WERI-Rb-1 (cell line): ENCODE results near the gene OPN1SW.

ENCODE experiments used
- DNase-seq: peaks from one replicate; pipeline ENCODE4 v3.0.0-alpha.2; 2020
- H3K27ac ChIP-seq: fragments of 250-450 bp; sonication (Bioruptor Pico); 2 replicates; pipeline ENCODE4 v1.5.1; 2020; ENCODE audit warnings: mild to moderate bottlenecking, moderate library complexity
- H3K27me3 ChIP-seq: fragments of 250-450 bp; sonication (Bioruptor Pico); 2 replicates; pipeline ENCODE4 v1.5.1; 2021; ENCODE audit warnings: mild to moderate bottlenecking, low read depth, moderate library complexity; ENCODE audit not compliant: insufficient read depth, severe bottlenecking
- H3K36me3 ChIP-seq: fragments of 250-450 bp; sonication (Bioruptor Pico); 2 replicates; pipeline ENCODE4 v1.5.1; 2020; ENCODE audit warnings: mild to moderate bottlenecking, moderate library complexity
- H3K4me3 ChIP-seq: 2 replicates; pipeline ENCODE4 v1.5.1; 2011; ENCODE audit warnings: low read depth, mild to moderate bottlenecking, control low read depth, low read length
- H3K9me3 ChIP-seq: fragments of 250-450 bp; sonication (Bioruptor Pico); 2 replicates; pipeline ENCODE4 v1.5.1; 2021; ENCODE audit warnings: mild to moderate bottlenecking, moderate library complexity; ENCODE audit not compliant: severe bottlenecking
- TF ChIP-seq, protein P1 (sequence below): IDR thresholded peaks from 2 replicates; pipeline ENCODE4 v1.5.1; 2011; ENCODE audit warnings: low read depth, mild to moderate bottlenecking, control low read depth, inconsistent platforms, low read length

OPN1SW gene

GRCh38 chr7:128755819-128756476 is 19.6 kb downstream of the OPN1SW start:
- H3K27me3 ChIP-seq = no peaks in the 10 kb centered on the region
- no peak overlapping the region for H3K4me3 ChIP-seq
- no peaks in the 10 kb centered on the region for H3K9me3 ChIP-seq
- no peak for DNase-seq
- TF ChIP-seq, protein P1, sequence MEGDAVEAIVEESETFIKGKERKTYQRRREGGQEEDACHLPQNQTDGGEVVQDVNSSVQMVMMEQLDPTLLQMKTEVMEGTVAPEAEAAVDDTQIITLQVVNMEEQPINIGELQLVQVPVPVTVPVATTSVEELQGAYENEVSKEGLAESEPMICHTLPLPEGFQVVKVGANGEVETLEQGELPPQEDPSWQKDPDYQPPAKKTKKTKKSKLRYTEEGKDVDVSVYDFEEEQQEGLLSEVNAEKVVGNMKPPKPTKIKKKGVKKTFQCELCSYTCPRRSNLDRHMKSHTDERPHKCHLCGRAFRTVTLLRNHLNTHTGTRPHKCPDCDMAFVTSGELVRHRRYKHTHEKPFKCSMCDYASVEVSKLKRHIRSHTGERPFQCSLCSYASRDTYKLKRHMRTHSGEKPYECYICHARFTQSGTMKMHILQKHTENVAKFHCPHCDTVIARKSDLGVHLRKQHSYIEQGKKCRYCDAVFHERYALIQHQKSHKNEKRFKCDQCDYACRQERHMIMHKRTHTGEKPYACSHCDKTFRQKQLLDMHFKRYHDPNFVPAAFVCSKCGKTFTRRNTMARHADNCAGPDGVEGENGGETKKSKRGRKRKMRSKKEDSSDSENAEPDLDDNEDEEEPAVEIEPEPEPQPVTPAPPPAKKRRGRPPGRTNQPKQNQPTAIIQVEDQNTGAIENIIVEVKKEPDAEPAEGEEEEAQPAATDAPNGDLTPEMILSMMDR = no peak
- peaks cover 67% of the 10 kb centered on the region for H3K36me3 ChIP-seq
- H3K27ac ChIP-seq = no peak overlapping the region

DNA sequence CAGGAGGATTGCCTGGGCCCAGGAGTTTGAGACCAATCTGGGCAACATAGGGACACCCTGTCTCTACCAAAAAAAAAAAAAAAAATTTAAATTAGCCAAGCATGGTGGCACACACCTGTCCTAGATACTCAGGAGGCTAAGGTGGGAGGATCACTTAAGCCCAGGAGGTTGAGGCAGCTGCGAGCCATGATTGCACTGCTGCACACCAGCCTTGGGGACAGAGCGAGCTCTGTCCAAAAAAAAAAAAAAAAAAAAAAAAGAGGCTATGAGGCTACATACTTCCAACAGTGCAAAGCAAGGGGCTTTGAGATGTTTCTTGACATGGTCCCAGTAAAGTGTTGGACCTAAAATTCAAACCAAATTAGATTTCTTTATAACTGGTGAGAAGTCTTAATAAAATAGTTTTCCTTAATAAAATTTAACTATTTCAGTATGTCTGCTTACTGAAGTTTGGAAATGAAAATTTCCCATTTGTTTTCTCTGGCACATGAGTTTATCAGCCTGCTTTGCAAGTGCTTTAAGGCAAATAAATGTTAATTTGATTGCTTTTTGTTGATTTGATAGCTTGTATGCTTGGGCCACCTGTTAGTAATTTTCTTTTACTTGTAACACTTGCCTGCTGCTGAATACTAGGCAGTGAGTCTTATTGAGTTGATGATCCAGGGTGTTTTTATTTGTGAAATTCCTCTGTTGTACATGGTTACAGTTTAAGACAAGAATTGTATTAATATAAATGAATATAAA is 20.3 kb downstream of the OPN1SW start:
- H3K4me3 ChIP-seq = no peak overlapping the region
- peaks cover 66% of the 10 kb centered on the region for H3K36me3 ChIP-seq
- H3K27me3 ChIP-seq = no peaks in the 10 kb centered on the region
- H3K9me3 ChIP-seq = no peaks in the 10 kb centered on the region
- no peak for DNase-seq
- TF ChIP-seq, protein P1 = no peak
- no peak overlapping the region for H3K27ac ChIP-seq

DNA sequence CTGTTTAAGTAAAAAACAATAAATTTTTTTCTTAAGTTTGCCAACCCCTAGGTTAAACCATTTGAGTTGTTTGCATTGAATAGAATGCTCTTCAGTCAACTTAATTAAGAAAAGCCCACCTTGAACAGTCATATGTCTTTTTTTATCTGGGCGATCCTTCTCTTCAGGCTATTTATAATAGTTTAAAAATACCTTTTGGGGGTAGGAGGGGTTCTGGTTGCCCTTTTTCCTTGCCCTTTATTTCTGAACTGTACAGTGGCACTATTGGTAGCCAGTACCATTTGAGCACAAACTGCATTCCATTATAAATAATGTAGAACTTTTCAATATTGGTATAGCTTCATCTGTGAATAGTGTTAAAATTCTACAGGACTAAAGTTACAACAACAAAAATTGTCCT is 23.3 kb downstream of the OPN1SW start:
- Histone ChIP-seq H3K4me3 (no peak overlapping the region), H3K27ac (no peak overlapping the region), H3K27me3 (no peaks in the 10 kb centered on the region), H3K36me3 (peaks cover 65% of the 10 kb centered on the region), H3K9me3 (no peaks in the 10 kb centered on the region)
- DNase-seq = no peak
- TF ChIP-seq, protein P1 = no peak

DNA sequence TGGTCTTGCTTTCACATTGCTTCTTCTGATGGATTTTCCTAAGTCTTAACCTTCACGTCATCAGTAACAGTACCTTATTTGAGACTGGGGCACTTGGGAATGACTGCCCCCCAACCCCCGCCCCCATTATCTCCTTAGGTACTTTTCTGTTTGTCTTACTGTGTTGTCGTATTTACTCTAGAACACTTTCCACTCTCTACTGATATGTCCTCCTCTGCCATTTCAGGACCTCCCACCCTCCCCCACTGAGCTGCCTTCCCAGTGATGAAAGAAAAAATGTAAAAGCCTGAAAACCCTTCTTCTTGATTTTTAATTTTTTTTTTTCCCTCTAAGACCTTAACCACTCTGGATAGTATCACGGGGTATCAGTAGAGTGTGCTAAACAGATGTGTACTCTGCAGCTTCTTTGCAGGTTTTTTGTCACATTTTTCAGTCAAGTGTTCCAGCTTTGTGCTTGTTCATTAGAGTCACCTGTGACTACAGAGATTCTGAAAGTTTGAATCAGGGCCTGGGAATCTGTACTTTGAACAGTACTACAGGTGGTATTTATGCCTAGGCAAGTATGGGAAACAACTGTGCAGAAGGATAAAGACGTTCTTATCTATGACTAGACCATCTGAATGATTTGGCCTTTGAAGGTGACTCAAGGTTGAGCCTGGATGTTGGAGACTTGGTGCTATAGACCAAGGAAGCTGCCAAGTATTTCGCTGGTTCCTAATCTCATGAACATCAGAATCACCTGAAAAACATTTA is 28.1 kb downstream of the OPN1SW start:
- Histone ChIP-seq H3K27me3 (no peaks in the 10 kb centered on the region), H3K9me3 (no peaks in the 10 kb centered on the region), H3K27ac (no peak overlapping the region), H3K36me3 (peaks cover 34% of the 10 kb centered on the region), H3K4me3 (no peak overlapping the region)
- TF ChIP-seq, protein P1 = no peak
- DNase-seq = no peak

DNA sequence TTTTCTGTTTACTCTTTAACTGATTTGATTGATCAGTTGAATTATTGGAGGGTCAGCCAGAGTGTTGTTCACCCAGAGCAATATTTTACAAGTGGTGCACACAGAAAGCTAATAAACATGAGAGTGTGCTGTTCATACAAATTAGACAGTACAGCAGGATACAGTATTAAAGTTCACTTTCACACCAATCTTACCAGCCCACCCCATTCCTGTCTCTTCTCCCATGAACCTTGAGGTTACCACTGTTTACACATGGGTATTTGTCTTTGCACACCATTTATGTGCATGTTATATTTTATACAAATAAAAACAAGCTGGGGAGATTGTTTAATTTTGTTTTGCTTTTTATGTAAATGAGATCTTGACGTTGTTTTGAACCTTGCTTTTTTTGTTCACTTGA is 29.9 kb downstream of the OPN1SW start:
- Histone ChIP-seq H3K27me3 (no peaks in the 10 kb centered on the region), H3K4me3 (no peak overlapping the region), H3K27ac (no peak overlapping the region), H3K9me3 (no peaks in the 10 kb centered on the region), H3K36me3 (peaks cover 31% of the 10 kb centered on the region)
- TF ChIP-seq, protein P1 = no peak
- DNase-seq = no peak
